GM06990 (cell line): ENCODE results near the gene RASSF3.

ENCODE experiments used
- DNase-seq: peaks from one replicate; pipeline ENCODE4 v3.0.0-alpha.2; 2011; ENCODE audit not compliant: insufficient read length; ENCODE audit errors: extremely low read depth
- H3K27me3 ChIP-seq: replicated peaks from 2 replicates; pipeline ENCODE4 v1.6.0; 2011; ENCODE audit warnings: low read length; ENCODE audit not compliant: control insufficient read depth, insufficient read depth
- H3K36me3 ChIP-seq: 2 replicates; pipeline ENCODE4 v1.5.1; 2011; ENCODE audit warnings: low read length; ENCODE audit not compliant: control insufficient read depth, insufficient read depth
- H3K4me3 ChIP-seq: replicated peaks from 2 replicates; pipeline ENCODE4 v1.5.1; 2011; ENCODE audit warnings: low read depth, mild to moderate bottlenecking, control low read depth, low read length
- CTCF ChIP-seq: IDR thresholded peaks from 2 replicates; pipeline ENCODE4 v1.5.1; 2011; ENCODE audit warnings: low read length, control low read depth, mild to moderate bottlenecking, inconsistent platforms; ENCODE audit not compliant: insufficient read depth, poor library complexity, severe bottlenecking

RASSF3 gene

GRCh38 chr12:64682572-64683277 is 72.4 kb downstream of the RASSF3 start:
- no peak for DNase-seq
- no peaks in the 10 kb centered on the region for H3K27me3 ChIP-seq
- H3K4me3 ChIP-seq = no peak overlapping the region
- peaks cover 9% of the 10 kb centered on the region for H3K36me3 ChIP-seq
- TF ChIP-seq CTCF = no peak

DNA sequence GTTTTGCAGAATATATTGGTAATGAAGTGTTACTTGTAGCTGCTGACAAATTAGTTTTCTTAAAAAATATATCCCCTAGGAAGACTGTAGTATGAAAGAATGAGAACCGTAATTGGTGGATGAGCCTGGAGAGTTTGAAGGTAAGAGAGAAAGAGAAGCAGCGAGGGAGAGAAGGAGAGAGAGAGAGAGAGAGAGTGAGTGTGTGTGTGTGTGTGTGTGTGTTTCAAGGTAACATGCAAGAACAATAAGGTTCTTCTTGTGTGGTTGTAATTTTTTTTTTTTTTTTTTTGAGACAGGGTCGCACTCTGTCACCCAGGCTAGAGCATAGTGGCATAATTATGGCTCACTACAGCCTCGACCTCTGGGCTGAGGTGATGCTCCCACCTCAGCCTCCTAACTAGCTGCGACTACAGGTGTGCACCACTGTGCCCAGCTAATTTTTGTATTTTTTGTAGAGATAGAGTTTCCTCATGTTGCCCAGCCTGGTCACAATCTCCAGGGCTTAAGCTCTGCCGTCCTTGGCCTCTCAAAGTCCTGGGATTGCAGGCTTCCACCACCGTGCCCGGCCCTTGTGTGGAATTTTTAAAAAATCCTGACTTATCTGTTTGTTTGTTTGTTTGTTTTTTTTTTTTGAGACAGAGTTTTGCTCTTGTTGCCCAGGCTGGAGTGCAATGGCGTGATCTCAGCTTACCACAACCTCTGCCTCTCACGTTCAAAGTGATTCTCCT is 73.7 kb downstream of the RASSF3 start:
- no peak for DNase-seq
- H3K4me3 ChIP-seq = no peak overlapping the region
- no peaks in the 10 kb centered on the region for H3K27me3 ChIP-seq
- H3K36me3 ChIP-seq = peaks cover 15% of the 10 kb centered on the region
- TF ChIP-seq CTCF = no peak

- no peak for TF ChIP-seq CTCF
These were observed 74.8 kb downstream of the RASSF3 start for GRCh38 chr12:64685050-64685449.

GRCh38 chr12:64685605-64686004 is 75.3 kb downstream of the RASSF3 start:
- DNase-seq = no peak
- TF ChIP-seq CTCF = no peak
- Histone ChIP-seq H3K36me3 (peaks cover 15% of the 10 kb centered on the region), H3K27me3 (no peaks in the 10 kb centered on the region), H3K4me3 (no peak overlapping the region)

More at GRCh38 chr12:64685050-64685449, 74.8 kb downstream of the RASSF3 start:
- Histone ChIP-seq H3K36me3 (peaks cover 15% of the 10 kb centered on the region), H3K27me3 (no peaks in the 10 kb centered on the region), H3K4me3 (no peak overlapping the region)
- DNase-seq = no peak

- Histone ChIP-seq H3K27me3 (no peaks in the 10 kb centered on the region), H3K4me3 (no peak overlapping the region), H3K36me3 (peaks cover 15% of the 10 kb centered on the region)
- DNase-seq = no peak
- no peak for TF ChIP-seq CTCF
These were observed 77.5 kb downstream of the RASSF3 start for GRCh38 chr12:64687816-64688215.
